Neuronal stem cell (in vitro differentiated cells): Measurements from ENCODE around the gene FRMD1.

ENCODE experiments used
- DNase-seq: peaks from one replicate; pipeline ENCODE4 v3.0.0-alpha.2; 2013; ENCODE audit warnings: low spot score
- H2AFZ ChIP-seq: one replicate; pipeline ENCODE4 v1.6.1; 2013; ENCODE audit warnings: mild to moderate bottlenecking, low read length, inconsistent platforms
- H2AK5ac ChIP-seq: 2 replicates; pipeline ENCODE4 v1.6.1; 2013; ENCODE audit warnings: low read depth, mild to moderate bottlenecking, inconsistent platforms, low read length, moderate library complexity, mixed read lengths
- H2BK120ac ChIP-seq: 2 replicates; pipeline ENCODE4 v1.6.1; 2013; ENCODE audit warnings: low read depth, mild to moderate bottlenecking, inconsistent platforms, low read length, moderate library complexity, mixed read lengths
- H2BK12ac ChIP-seq: one replicate; pipeline ENCODE4 v1.6.1; 2013; ENCODE audit warnings: low read length, inconsistent platforms
- H2BK15ac ChIP-seq: 2 replicates; pipeline ENCODE4 v1.6.1; 2013; ENCODE audit warnings: mild to moderate bottlenecking, low read length, inconsistent platforms, mixed read lengths
- H2BK5ac ChIP-seq: one replicate; pipeline ENCODE4 v1.6.1; 2013; ENCODE audit warnings: inconsistent platforms, mild to moderate bottlenecking, low read length, moderate library complexity
- H3K14ac ChIP-seq: one replicate; pipeline ENCODE4 v1.6.1; 2013; ENCODE audit warnings: low read length, inconsistent platforms
- H3K18ac ChIP-seq: 2 replicates; pipeline ENCODE4 v1.6.1; 2013; ENCODE audit warnings: low read length, inconsistent platforms
- H3K23ac ChIP-seq: 2 replicates; pipeline ENCODE4 v1.6.1; 2013; ENCODE audit warnings: low read depth, mild to moderate bottlenecking, mixed read lengths, low read length, inconsistent platforms; ENCODE audit not compliant: poor library complexity
- H3K27ac ChIP-seq: replicated peaks from 3 replicates; pipeline ENCODE4 v1.5.1; 2013; ENCODE audit warnings: low read length, inconsistent platforms
- H3K27me3 ChIP-seq, 3 experiments: 2 replicates each; pipeline ENCODE4 v1.6.1; 2013; ENCODE audit warnings: low read length in 3 of 3, mild to moderate bottlenecking in 2 of 3, inconsistent platforms in 1 of 3, low read depth in 1 of 3, mixed read lengths in 1 of 3, moderate library complexity in 1 of 3; ENCODE audit not compliant: control insufficient read depth in 3 of 3, insufficient read depth in 3 of 3
- H3K36me3 ChIP-seq, 2 donors: replicated peaks in 1 of 2; 2 replicates each; pipeline ENCODE4 v1.6.1; 2013; ENCODE audit warnings: low read length in 2 of 2; ENCODE audit not compliant: control insufficient read depth in 2 of 2, insufficient read depth in 2 of 2
- H3K4ac ChIP-seq: 2 replicates; pipeline ENCODE4 v1.6.1; 2013; ENCODE audit warnings: inconsistent platforms, mild to moderate bottlenecking, low read length, moderate library complexity
- H3K4me1 ChIP-seq, 2 donors: 1 replicate in 1 of 2; 2 replicates in 1 of 2; pipeline ENCODE4 v1.6.1; 2013; ENCODE audit warnings: low read length in 2 of 2, low read depth in 1 of 2; ENCODE audit not compliant: control insufficient read depth in 2 of 2, insufficient read depth in 1 of 2
- H3K4me2 ChIP-seq: one replicate; pipeline ENCODE4 v1.6.1; 2013; ENCODE audit warnings: mild to moderate bottlenecking, low read length, inconsistent platforms; ENCODE audit not compliant: insufficient read depth, poor library complexity, severe bottlenecking
- H3K4me3 ChIP-seq, 2 donors: 2 replicates each; pipeline ENCODE4 v1.5.1; 2013; ENCODE audit warnings: low read length in 2 of 2, mild to moderate bottlenecking in 2 of 2, inconsistent platforms in 1 of 2, moderate library complexity in 1 of 2
- H3K79me1 ChIP-seq: one replicate; pipeline ENCODE4 v1.6.1; 2013; ENCODE audit warnings: low read depth, mild to moderate bottlenecking, inconsistent platforms, low read length, moderate library complexity
- H3K9ac ChIP-seq: one replicate; pipeline ENCODE4 v1.6.1; 2013; ENCODE audit warnings: mild to moderate bottlenecking, low read depth, low read length, inconsistent platforms; ENCODE audit not compliant: poor library complexity
- H3K9me3 ChIP-seq, 2 donors: replicated peaks in 1 of 2; 2 replicates each; pipeline versions ENCODE3 to v1.6.1; 2013; ENCODE audit warnings: low read length in 2 of 2, mild to moderate bottlenecking in 2 of 2, inconsistent platforms in 1 of 2, low read depth in 1 of 2, mixed read lengths in 1 of 2, moderate library complexity in 1 of 2; ENCODE audit not compliant: control insufficient read depth in 2 of 2, insufficient read depth in 1 of 2
- H4K8ac ChIP-seq: one replicate; pipeline ENCODE4 v1.6.1; 2013; ENCODE audit warnings: low read depth, mild to moderate bottlenecking, inconsistent platforms, low read length, moderate library complexity
- H4K91ac ChIP-seq: one replicate; pipeline ENCODE4 v1.6.1; 2013; ENCODE audit warnings: low read length, low read depth, mild to moderate bottlenecking, inconsistent platforms; ENCODE audit not compliant: poor library complexity
- WGBS, 2 donors: extraction: QIAGEN DNeasy Blood & Tissue Kit; methylation state at CpG; one replicate each; pipeline ENCODE4 v1.1.7; 2013; ENCODE audit warnings: missing lambda C conversion rate in 2 of 2, mixed read lengths in 1 of 2; ENCODE audit not compliant: insufficient read length in 2 of 2, insufficient replicate concordance in 1 of 2; ENCODE audit errors: extremely low coverage in 2 of 2; 5-methylcytosine and 5-hydroxymethylcytosine counted together

FRMD1 gene

GRCh38 chr6:168101590-168102314, 22.7 kb upstream of the FRMD1 start:
- H2AK5ac ChIP-seq: no peak overlapping the region
- H3K27me3 ChIP-seq: peaks cover 0 to 10% (median 0%) of the 10 kb centered on the region in 3 experiments
- H3K9me3 ChIP-seq: no peaks in the 10 kb centered on the region
- peak overlapping the region; percentile 70 for H3K18ac ChIP-seq
- H2BK120ac ChIP-seq: no peak overlapping the region
- no peak overlapping the region for H3K27ac ChIP-seq
- peak overlapping the region; percentile 54 for H3K9ac ChIP-seq
- no peak overlapping the region for H3K4me3 ChIP-seq
- H2BK12ac ChIP-seq: no peak overlapping the region
- peak overlapping the region; percentile 76 for H4K91ac ChIP-seq
- H3K36me3 ChIP-seq: no peaks in the 10 kb centered on the region
- H2AFZ ChIP-seq: no peak overlapping the region
- no peak overlapping the region for H2BK5ac ChIP-seq
- DNase-seq: no peak
- no peak overlapping the region for H4K8ac ChIP-seq
- no peak overlapping the region for H3K14ac ChIP-seq
- peak overlapping the region; percentile 44 for H3K4me2 ChIP-seq
- H3K79me1 ChIP-seq: no peaks in the 10 kb centered on the region
- no CpG with 5 or more reads among the region's 61 CpGs for WGBS, 2 donors
- H2BK15ac ChIP-seq: no peak overlapping the region
- H3K4ac ChIP-seq: no peak overlapping the region
- H3K23ac ChIP-seq: peak overlapping the region; percentile 37
- H3K4me1 ChIP-seq: peaks cover 2 to 9% of the 10 kb centered on the region in 2 donors

- Histone ChIP-seq H3K27me3 (peaks cover 0 to 10% (median 0%) of the 10 kb centered on the region in 3 experiments), H3K4ac (no peak overlapping the region)
- no CpG with 5 or more reads among the region's 52 CpGs for WGBS, 2 donors
Measured at GRCh38 chr6:168100803-168101589, 22.0 kb upstream of the FRMD1 start.

DNA sequence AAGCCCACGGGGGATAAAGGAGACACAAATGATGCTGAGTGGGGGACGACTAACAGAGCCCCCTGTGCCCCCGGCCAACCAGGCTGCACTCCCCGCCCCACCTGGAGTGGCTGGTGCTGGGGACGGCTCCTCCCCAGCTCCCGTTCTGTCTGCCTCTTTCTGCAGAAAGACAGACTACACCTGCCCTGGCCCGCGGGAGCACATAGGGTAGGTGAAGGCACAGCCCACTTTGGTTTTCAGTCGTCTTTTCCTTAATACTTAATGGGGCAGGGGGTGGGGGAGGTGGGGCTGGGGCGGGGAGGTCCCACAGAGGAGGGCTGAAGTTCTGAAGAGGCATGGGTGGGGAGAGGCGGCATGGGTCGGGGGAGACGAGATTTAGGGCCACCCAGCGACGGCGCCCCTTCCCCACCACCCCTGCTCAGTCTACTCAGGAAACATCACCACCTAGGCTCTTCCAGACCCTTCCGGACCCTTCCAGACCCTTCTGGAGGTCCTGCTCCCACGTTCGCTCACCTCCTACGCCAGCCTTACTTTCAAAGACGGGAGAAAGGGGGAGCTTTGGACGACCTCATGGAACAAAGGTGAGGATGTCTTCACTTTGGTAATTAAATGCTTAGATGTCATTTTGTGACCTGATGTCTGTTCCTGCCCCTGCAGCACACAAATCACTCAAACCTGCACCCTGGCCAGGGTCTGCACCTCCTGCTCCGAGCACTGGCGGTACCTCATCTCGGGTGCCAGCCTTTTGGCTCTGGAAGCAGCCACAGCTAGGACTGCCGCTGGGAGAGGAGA, 21.2 kb upstream of the FRMD1 start:
- Histone ChIP-seq H3K36me3 (no peaks in the 10 kb centered on the region), H3K4me2 (no peak overlapping the region), H3K18ac (peak overlapping the region; percentile 58), H2BK15ac (peak overlapping the region; percentile 49), H3K27me3 (peaks cover 0 to 10% (median 0%) of the 10 kb centered on the region in 3 experiments), H3K23ac (peak overlapping the region; percentile 75), H4K91ac (no peak overlapping the region), H2BK5ac (peak overlapping the region; percentile 84), H4K8ac (no peak overlapping the region), H3K4me3 (no peak overlapping the region), H3K27ac (no peak overlapping the region), H3K9ac (no peak overlapping the region), H3K14ac (no peak overlapping the region), H3K4ac (no peak overlapping the region), H2AFZ (peak overlapping the region; percentile 90), H2AK5ac (peak overlapping the region; percentile 82), H2BK12ac (no peak overlapping the region), H3K79me1 (no peaks in the 10 kb centered on the region), H2BK120ac (no peak overlapping the region), H3K4me1 (peaks cover 2 to 9% of the 10 kb centered on the region in 2 donors), H3K9me3 (no peaks in the 10 kb centered on the region)
- DNase-seq: no peak
- WGBS, 2 donors: no CpG with 5 or more reads among the region's 26 CpGs

More at GRCh38 chr6:168100803-168101589, 22.0 kb upstream of the FRMD1 start:
- Histone ChIP-seq H2BK120ac (no peak overlapping the region), H3K23ac (peak overlapping the region; percentile 75), H3K9me3 (no peaks in the 10 kb centered on the region), H2AFZ (no peak overlapping the region), H3K18ac (peak overlapping the region; percentile 58), H2BK15ac (peak overlapping the region; percentile 49), H2AK5ac (peak overlapping the region; percentile 14), H3K79me1 (no peaks in the 10 kb centered on the region), H3K4me3 (no peak overlapping the region), H3K4me1 (peaks cover 2 to 9% of the 10 kb centered on the region in 2 donors), H3K14ac (no peak overlapping the region), H3K36me3 (no peaks in the 10 kb centered on the region), H3K9ac (no peak overlapping the region), H2BK12ac (peak overlapping the region; percentile 31), H3K27ac (no peak overlapping the region), H4K8ac (no peak overlapping the region), H3K4me2 (peak overlapping the region; percentile 44), H2BK5ac (peak overlapping the region; percentile 84), H4K91ac (no peak overlapping the region)
- no peak for DNase-seq
